GM18951 (cell line): ENCODE measurements around the gene CDKL5.
"Not testable (repeated sequence)": the region's sequence is repeated elsewhere in the genome, so short reads cannot be mapped to it uniquely, and the experiment has no call there.

ENCODE experiments used
- POLR2A ChIP-seq: IDR thresholded peaks from 4 replicates; pipeline ENCODE4 v1.6.1; 2011; ENCODE audit warnings: mild to moderate bottlenecking; ENCODE audit not compliant: insufficient read length, insufficient read depth; ENCODE audit errors: extremely low read depth
- in situ Hi-C: fragments of 300-500 bp; cut with MboI; formaldehyde crosslinking; loops from one replicate; pipeline ENCODE4 v1.12.0; 2022; ENCODE audit warnings: low sequenced_read_pairs, mixed read lengths, inconsistent platforms; ENCODE audit not compliant: unreplicated experiment

Gene CDKL5

GRCh38 chrX:18428006-18428405 lies 2.6 kb downstream of the CDKL5 start:
- in situ Hi-C loops: no loop called here
- TF ChIP-seq POLR2A: no peak

- in situ Hi-C loops: not testable (repeated sequence)
These were observed 7.9 kb downstream of the CDKL5 start for GRCh38 chrX:18433288-18433687.

GRCh38 chrX:18434896-18435295 lies 9.5 kb downstream of the CDKL5 start:
- in situ Hi-C loops: no loop called here
- no peak for TF ChIP-seq POLR2A

- TF ChIP-seq POLR2A: no peak
- in situ Hi-C loops: no loop called here
These were observed 10.6 kb downstream of the CDKL5 start for GRCh38 chrX:18436017-18436416.

- in situ Hi-C loops: no loop called here
- TF ChIP-seq POLR2A: no peak
These were observed 15.4 kb downstream of the CDKL5 start for GRCh38 chrX:18440835-18441234.

- in situ Hi-C loops: no loop called here
- no peak for TF ChIP-seq POLR2A
These were observed 16.5 kb downstream of the CDKL5 start for GRCh38 chrX:18441780-18442367.

GRCh38 chrX:18448416-18448815 lies 23.0 kb downstream of the CDKL5 start:
- in situ Hi-C loops: no loop called here
- no peak for TF ChIP-seq POLR2A

- no peak for TF ChIP-seq POLR2A
- in situ Hi-C loops: no loop called here
These were observed 23.8 kb downstream of the CDKL5 start for GRCh38 chrX:18449236-18449635.

GRCh38 chrX:18455384-18455783 lies 30.0 kb downstream of the CDKL5 start:
- in situ Hi-C loops: no loop called here
- TF ChIP-seq POLR2A: no peak

- TF ChIP-seq POLR2A: no peak
- in situ Hi-C loops: no loop called here
These were observed 31.6 kb downstream of the CDKL5 start for GRCh38 chrX:18457000-18457399.

GRCh38 chrX:18461431-18461830 lies 36.0 kb downstream of the CDKL5 start:
- in situ Hi-C loops: no loop called here

GRCh38 chrX:18464499-18464898 lies 39.1 kb downstream of the CDKL5 start:
- in situ Hi-C loops: no loop called here
- TF ChIP-seq POLR2A: no peak

More at GRCh38 chrX:18461431-18461830, 36.0 kb downstream of the CDKL5 start:
- no peak for TF ChIP-seq POLR2A

GRCh38 chrX:18465051-18465450 lies 39.6 kb downstream of the CDKL5 start:
- no peak for TF ChIP-seq POLR2A
- in situ Hi-C loops: no loop called here

GRCh38 chrX:18468599-18468998 lies 43.2 kb downstream of the CDKL5 start:
- in situ Hi-C loops: no loop called here
- no peak for TF ChIP-seq POLR2A

- in situ Hi-C loops: no loop called here
- TF ChIP-seq POLR2A: no peak
These were observed 45.9 kb downstream of the CDKL5 start for GRCh38 chrX:18471296-18471695.

- in situ Hi-C loops: no loop called here
- TF ChIP-seq POLR2A: no peak
These were observed 65.6 kb downstream of the CDKL5 start for GRCh38 chrX:18490806-18491555.
